HCT116 (cell line): ENCODE results near the gene PIEZO2. TPM values are rescaled to one million over a fixed set of nuclear protein-coding genes. Genes with fewer than 3 reads are reported as not detected.

Source experiments
- ATAC-seq: fragments of 200-7000 bp; cut with Tn5 transposase; 2 replicates; pipeline ENCODE4 v1.9.1; 2020; ENCODE audit warnings: mild to moderate bottlenecking, moderate library complexity
- BruUV-seq: library from RNA; stranded (reverse); fragments of 400-500 nt; replicated peaks from 2 replicates; lab custom pipeline; 2021; lab: Mats Ljungman, UMichigan
- CTCF ChIA-PET: fragments of 300-600 bp; sonication (Branson Sonifier 250); formaldehyde crosslinking; loops from one replicate; lab custom pipeline; 2021; ENCODE audit warnings: antibody characterized with exemption; lab: Charles Lee
- POLR2A ChIA-PET: fragments of 300-600, 350-600 bp; sonication (Branson Sonifier 250); formaldehyde crosslinking; loops from one replicate; lab custom pipeline; 2021; ENCODE audit warnings: antibody characterized with exemption; lab: Charles Lee
- RAD21 ChIA-PET, 2 experiments: fragments of 300-600 bp; sonication (Branson Sonifier 250); formaldehyde crosslinking; loops; one replicate each; lab custom pipeline; 2023; ENCODE audit warnings: low total read pairs in 2 of 2; ENCODE audit not compliant: uncharacterized antibody in 2 of 2, unreplicated experiment in 2 of 2, low non-redundant PET in 1 of 2; lab: Charles Lee
- DNase-seq: peaks from one replicate; pipeline ENCODE4 v3.0.0-alpha.2; 2010; ENCODE audit warnings: low read depth, low spot score
- H2AFZ ChIP-seq: fragments of 200-600 bp; shearing (Covaris generic), sonication (generic); 2 replicates; pipeline ENCODE4 v1.6.1; 2017; ENCODE audit warnings: low read depth, mixed run types, mixed read lengths, antibody characterized with exemption, low read length; ENCODE audit not compliant: poor library complexity, severe bottlenecking
- H3K27ac ChIP-seq: 2 replicates; pipeline ENCODE4 v1.5.1; 2012; ENCODE audit warnings: low read depth, low read length
- H3K27me3 ChIP-seq: fragments of 200-600 bp; sonication (generic); 2 replicates; pipeline ENCODE4 v1.6.1; 2016; ENCODE audit warnings: mixed run types, low read length, mixed read lengths; ENCODE audit not compliant: insufficient read depth
- H3K36me3 ChIP-seq, 2 experiments: fragments of 200-500 bp in 1 of 2; fragments of 200-600 bp in 1 of 2; sonication (Bioruptor generic) in 1 of 2; sonication (generic) in 1 of 2; 2 replicates each; pipeline versions ENCODE4 v1.5.1 to v1.6.1; 2014 to 2016; ENCODE audit warnings: low read length in 2 of 2, inconsistent platforms in 1 of 2, mixed read lengths in 1 of 2, mixed run types in 1 of 2; ENCODE audit not compliant: insufficient read depth in 2 of 2, control insufficient read depth in 1 of 2
- H3K4me1 ChIP-seq, 2 experiments: fragments of 200-600 bp in 1 of 2; sonication (generic) in 1 of 2; 2 replicates each; pipeline versions ENCODE4 v1.5.1 to v1.6.1; 2012 to 2017; ENCODE audit warnings: low read length in 2 of 2, inconsistent platforms in 1 of 2, mild to moderate bottlenecking in 1 of 2, mixed read lengths in 1 of 2, mixed run types in 1 of 2, moderate library complexity in 1 of 2; ENCODE audit not compliant: insufficient read depth in 2 of 2, control insufficient read depth in 1 of 2
- H3K4me2 ChIP-seq: fragments of 200-600 bp; sonication (generic); 2 replicates; pipeline ENCODE4 v1.6.1; 2017; ENCODE audit warnings: mixed run types, low read length, mixed read lengths
- H3K4me3 ChIP-seq, 2 experiments: fragments of 200-600 bp in 1 of 2; sonication (generic) in 1 of 2; replicated peaks in 1 of 2; 2 replicates each; pipeline ENCODE4 v1.5.1; 2011 to 2016; ENCODE audit warnings: low read length in 2 of 2, control low read depth in 1 of 2, low read depth in 1 of 2, mild to moderate bottlenecking in 1 of 2, mixed read lengths in 1 of 2, mixed run types in 1 of 2
- H3K79me2 ChIP-seq: fragments of 200-600 bp; sonication (generic); 2 replicates; pipeline ENCODE4 v1.6.1; 2017; ENCODE audit warnings: mild to moderate bottlenecking, mixed run types, low read length, moderate library complexity, mixed read lengths; ENCODE audit not compliant: insufficient read depth
- H3K9ac ChIP-seq: fragments of 200-600 bp; sonication (generic); 2 replicates; pipeline ENCODE4 v1.6.1; 2016; ENCODE audit warnings: low read length, mixed read lengths
- H3K9me2 ChIP-seq: fragments of 200-600 bp; sonication (generic), shearing (Covaris generic); 2 replicates; pipeline ENCODE4 v1.6.1; 2017; ENCODE audit warnings: mixed run types, mild to moderate bottlenecking, moderate library complexity; ENCODE audit not compliant: insufficient read depth
- H3K9me3 ChIP-seq, 2 experiments: fragments of 200-500 bp in 1 of 2; fragments of 200-600 bp in 1 of 2; sonication (Bioruptor generic) in 1 of 2; sonication (generic) in 1 of 2; 2 replicates each; pipeline ENCODE4 v1.6.1; 2014 to 2017; ENCODE audit warnings: low read length in 2 of 2, mixed read lengths in 2 of 2, inconsistent platforms in 1 of 2, low read depth in 1 of 2, mild to moderate bottlenecking in 1 of 2, mixed run types in 1 of 2, moderate library complexity in 1 of 2; ENCODE audit not compliant: control insufficient read depth in 1 of 2, insufficient read depth in 1 of 2
- H4K20me1 ChIP-seq: fragments of 200-600 bp; sonication (generic), shearing (Covaris generic); 2 replicates; pipeline ENCODE4 v1.6.1; 2017; ENCODE audit warnings: mixed run types, mild to moderate bottlenecking, moderate library complexity; ENCODE audit not compliant: insufficient read depth
- CBX3 ChIP-seq: IDR thresholded peaks from 2 replicates; pipeline ENCODE4 v1.6.1; 2012; ENCODE audit warnings: low read depth
- CEBPB ChIP-seq: IDR thresholded peaks from 2 replicates; pipeline ENCODE4 v1.6.1; 2012; ENCODE audit warnings: low read depth
- CTCF ChIP-seq, 3 experiments: fragments of 200-600 bp in 1 of 3; sonication (generic) in 1 of 3; IDR thresholded peaks in 2 of 3; conservative IDR thresholded peaks in 1 of 3; 2 replicates each; pipeline ENCODE4 v1.5.1; 2012 to 2017; ENCODE audit warnings: low read depth in 2 of 3, low read length in 2 of 3, antibody characterized with exemption in 1 of 3, borderline replicate concordance in 1 of 3, control low read depth in 1 of 3, mild to moderate bottlenecking in 1 of 3, mixed read lengths in 1 of 3, mixed run types in 1 of 3, moderate library complexity in 1 of 3; ENCODE audit not compliant: insufficient read depth in 1 of 3
- EGR1 ChIP-seq: IDR thresholded peaks from 2 replicates; pipeline ENCODE4 v1.6.1; 2012; ENCODE audit warnings: low read depth
- EZH2 ChIP-seq: fragments of 200-600 bp; sonication (generic); IDR thresholded peaks from 2 replicates; pipeline ENCODE4 v1.6.1; 2017; ENCODE audit warnings: antibody characterized with exemption, mixed run types
- EZH2phosphoT487 ChIP-seq: fragments of 200-600 bp; IDR thresholded peaks from 2 replicates; pipeline ENCODE4 v1.6.1; 2018; ENCODE audit warnings: antibody characterized with exemption, borderline replicate concordance
- FOSL1 ChIP-seq: IDR thresholded peaks from 2 replicates; pipeline ENCODE4 v1.6.1; 2012; ENCODE audit warnings: low read depth
- MAX ChIP-seq: IDR thresholded peaks from 2 replicates; pipeline ENCODE4 v1.6.1; 2012
- POLR2A ChIP-seq: IDR thresholded peaks from 2 replicates; pipeline ENCODE4 v1.7.0; 2011; ENCODE audit warnings: borderline replicate concordance; ENCODE audit not compliant: insufficient read depth, insufficient read length; ENCODE audit errors: extremely low read depth
- RAD21 ChIP-seq: IDR thresholded peaks from 2 replicates; pipeline ENCODE4 v1.6.1; 2012; ENCODE audit warnings: low read depth, mild to moderate bottlenecking
- REST ChIP-seq: IDR thresholded peaks from 2 replicates; pipeline ENCODE4 v1.6.1; 2012; ENCODE audit warnings: low read depth
- TCF7L2 ChIP-seq: IDR thresholded peaks from 2 replicates; pipeline ENCODE4 v1.7.0; 2011; ENCODE audit warnings: borderline replicate concordance, inconsistent platforms; ENCODE audit not compliant: insufficient read depth, insufficient read length; ENCODE audit errors: extremely low read depth
- YY1 ChIP-seq: IDR thresholded peaks from 2 replicates; pipeline ENCODE4 v1.6.1; 2011; ENCODE audit warnings: low read length, low read depth, moderate library complexity, mild to moderate bottlenecking; ENCODE audit not compliant: insufficient replicate concordance; ENCODE audit errors: extremely low read depth
- ZBTB33 ChIP-seq: IDR thresholded peaks from 2 replicates; pipeline ENCODE4 v1.6.1; 2011; ENCODE audit warnings: mild to moderate bottlenecking, low read length, moderate library complexity; ENCODE audit not compliant: insufficient replicate concordance; ENCODE audit errors: extremely low read depth
- ZFX ChIP-seq: fragments of 450-650 bp; IDR thresholded peaks from 2 replicates; pipeline ENCODE4 v1.6.1; 2017
- ZNF274 ChIP-seq: fragments of 200-500 bp; sonication (Bioruptor generic); IDR thresholded peaks from 2 replicates; pipeline ENCODE4 v1.6.1; 2014; ENCODE audit warnings: mild to moderate bottlenecking, low read depth, low read length, inconsistent platforms
- intact Hi-C: fragments of 100-400 bp; cut with micrococcal nuclease; formaldehyde crosslinking; loops from 2 replicates; pipeline ENCODE4 v1.10.0; 2022
- total RNA-seq: library from RNA; stranded (reverse); gene quantifications from one replicate; pipeline ENCODE4 v1.2.1, GENCODE V29; 2021; ENCODE audit not compliant: unreplicated experiment

PIEZO2 gene
- total RNA-seq, 1 experiment from 2014 or later = 0.34 TPM

GRCh38 chr18:10894501-10894900, 254.9 kb downstream of the PIEZO2 start:
- ATAC-seq = no peak

More at GRCh38 chr18:10894501-10894900, 254.9 kb downstream of the PIEZO2 start:
- intact Hi-C loops = no loop called here
- DNase-seq = no peak
- TF ChIP-seq RAD21 = no peak
- TF ChIP-seq CBX3 = no peak
- no peak for TF ChIP-seq FOSL1
- no peak for TF ChIP-seq CTCF (IDR thresholded peaks at IDR 0.05 in 2 of 3, conservative IDR thresholded peaks at IDR 0.05 in 1 of 3; ENCODE audit: borderline replicate concordance in 1 of 3, insufficient read depth in 1 of 3, low read depth in 2 of 3, low read length in 2 of 3)
- TF ChIP-seq ZNF274 = no peak
- TF ChIP-seq MAX = no peak
- no peak for TF ChIP-seq POLR2A
- no peak for TF ChIP-seq REST
- no peak for TF ChIP-seq ZBTB33
- TF ChIP-seq ZFX = no peak
- no peak for TF ChIP-seq CEBPB
- TF ChIP-seq TCF7L2 = no peak
- TF ChIP-seq EZH2 = no peak
- no peak for TF ChIP-seq EGR1
- no peak for TF ChIP-seq YY1
- no peak for TF ChIP-seq EZH2phosphoT487
- Histone ChIP-seq H3K4me1 (no peaks in the 10 kb centered on the region), H3K9ac (no peak overlapping the region), H3K79me2 (no peaks in the 10 kb centered on the region), H3K9me2 (no peaks in the 10 kb centered on the region), H3K36me3 (no peaks in the 10 kb centered on the region), H3K27ac (no peak overlapping the region), H3K9me3 (no peaks in the 10 kb centered on the region), H2AFZ (no peak overlapping the region), H3K4me3 (no peak overlapping the region), H4K20me1 (no peaks in the 10 kb centered on the region), H3K4me2 (no peak overlapping the region), H3K27me3 (no peaks in the 10 kb centered on the region)
- no TSS peak for BruUV-seq
- ChIA-PET CTCF (no interaction called here), POLR2A (no interaction called here), RAD21 (no interaction called here)
